ENCODE results near the gene ZBTB6. TPM values are rescaled to one million over a fixed set of nuclear protein-coding genes. Genes with fewer than 3 reads are reported as not detected.

Gene ZBTB6
- total and polyA plus RNA-seq, 9 donors: 7.8 to 11.7 (median 9.7) TPM

Other genes with a start within 250 kb of the ZBTB6 start
- gene OR1L3, start 238.2 kb downstream of the ZBTB6 start, total RNA-seq: not detected
- gene OR1L3, start 238.2 kb downstream of the ZBTB6 start, polyA plus RNA-seq (ENCODE audit: insufficient read depth in 1 of 8, insufficient read length in 8 of 8, low replicate concordance in 1 of 8): not detected
- gene OR1L4, start 189.3 kb downstream of the ZBTB6 start, total RNA-seq: not detected
- gene OR1L4, start 189.3 kb downstream of the ZBTB6 start, polyA plus RNA-seq (ENCODE audit: insufficient read depth in 1 of 8, insufficient read length in 8 of 8, low replicate concordance in 1 of 8): not detected
- gene OR1L6, start 171.0 kb downstream of the ZBTB6 start, total RNA-seq: not detected
- not detected for gene OR1L6, start 171.0 kb downstream of the ZBTB6 start, polyA plus RNA-seq (ENCODE audit: insufficient read depth in 1 of 8, insufficient read length in 8 of 8, low replicate concordance in 1 of 8)
- gene OR5C1, start 124.4 kb downstream of the ZBTB6 start, total RNA-seq: not detected
- not detected for gene OR5C1, start 124.4 kb downstream of the ZBTB6 start, polyA plus RNA-seq (ENCODE audit: insufficient read depth in 1 of 8, insufficient read length in 8 of 8, low replicate concordance in 1 of 8)
- not detected for gene OR1K1, start 113.2 kb downstream of the ZBTB6 start, total RNA-seq
- gene OR1K1, start 113.2 kb downstream of the ZBTB6 start, polyA plus RNA-seq (ENCODE audit: insufficient read depth in 1 of 8, insufficient read length in 8 of 8, low replicate concordance in 1 of 8): not detected
- gene PDCL, start 84.7 kb downstream of the ZBTB6 start, total RNA-seq: 18.0 TPM
- 10 to 100 TPM; 15.2 to 24.2 (median 18.5) TPM for gene PDCL, start 84.7 kb downstream of the ZBTB6 start, polyA plus RNA-seq (ENCODE audit: insufficient read depth in 1 of 8, insufficient read length in 8 of 8, low replicate concordance in 1 of 8)
- 40.4 TPM for gene RC3H2, start 8.0 kb downstream of the ZBTB6 start, total RNA-seq
- 10 to 100 TPM; 18.0 to 30.9 (median 27.6) TPM for gene RC3H2, start 8.0 kb downstream of the ZBTB6 start, polyA plus RNA-seq (ENCODE audit: insufficient read depth in 1 of 8, insufficient read length in 8 of 8, low replicate concordance in 1 of 8)
- gene ZBTB26, start 18.2 kb upstream of the ZBTB6 start, total RNA-seq: 6.2 TPM
- 1 to 10 TPM; 6.6 to 8.0 (median 7.5) TPM for gene ZBTB26, start 18.2 kb upstream of the ZBTB6 start, polyA plus RNA-seq (ENCODE audit: insufficient read depth in 1 of 8, insufficient read length in 8 of 8, low replicate concordance in 1 of 8)
- gene RABGAP1, start 27.7 kb upstream of the ZBTB6 start, total RNA-seq: 30.2 TPM
- 10 to 100 TPM; 29.6 to 40.5 (median 31.7) TPM for gene RABGAP1, start 27.7 kb upstream of the ZBTB6 start, polyA plus RNA-seq (ENCODE audit: insufficient read depth in 1 of 8, insufficient read length in 8 of 8, low replicate concordance in 1 of 8)
- gene GPR21, start 120.3 kb upstream of the ZBTB6 start, total RNA-seq: 0.66 TPM
- gene GPR21, start 120.3 kb upstream of the ZBTB6 start, polyA plus RNA-seq (ENCODE audit: insufficient read depth in 1 of 8, insufficient read length in 8 of 8, low replicate concordance in 1 of 8): under 1 TPM in 4 of 8 donors, not detected in 4; 0.24 to 0.54 (median 0.38) TPM

All from muscle of leg (tissue), 9 donors.